HAP-1 (cell line): ENCODE data around the gene TDRD6.
"Not testable (repeated sequence)": the region's sequence is repeated elsewhere in the genome, so short reads cannot be mapped to it uniquely, and the experiment has no call there.

ENCODE experiments used
- DNase-seq, 2 experiments: peaks; one replicate each; pipeline ENCODE4 v3.0.0-alpha.2; 2016 to 2020; ENCODE audit warnings: low spot score in 2 of 2
- H3K27me3 ChIP-seq: fragments of 250-450 bp; sonication (Bioruptor Pico); 2 replicates; pipeline ENCODE4 v1.5.1; 2020; ENCODE audit warnings: low read depth, mild to moderate bottlenecking, moderate library complexity
- H3K36me3 ChIP-seq: fragments of 250-450 bp; sonication (Bioruptor Pico); replicated peaks from 2 replicates; pipeline ENCODE4 v1.5.1; 2020; ENCODE audit warnings: mild to moderate bottlenecking
- H3K4me1 ChIP-seq: fragments of 250-450 bp; sonication (Bioruptor Pico); 2 replicates; pipeline ENCODE4 v1.5.1; 2020; ENCODE audit warnings: mild to moderate bottlenecking
- H3K4me3 ChIP-seq: fragments of 250-450 bp; sonication (Bioruptor Pico); 2 replicates; pipeline ENCODE4 v1.5.1; 2020; ENCODE audit warnings: mild to moderate bottlenecking, moderate library complexity
- H3K9me3 ChIP-seq: fragments of 250-450 bp; sonication (Bioruptor Pico); 2 replicates; pipeline ENCODE4 v1.5.1; 2020; ENCODE audit warnings: mild to moderate bottlenecking, moderate library complexity
- in situ Hi-C: fragments of 300-500 bp; cut with MboI; formaldehyde crosslinking; loops from 3 replicates; pipeline ENCODE4 v1.14.3; 2020; ENCODE audit warnings: low sequenced_read_pairs, inconsistent platforms, mixed read lengths

The TDRD6 gene, protein sequence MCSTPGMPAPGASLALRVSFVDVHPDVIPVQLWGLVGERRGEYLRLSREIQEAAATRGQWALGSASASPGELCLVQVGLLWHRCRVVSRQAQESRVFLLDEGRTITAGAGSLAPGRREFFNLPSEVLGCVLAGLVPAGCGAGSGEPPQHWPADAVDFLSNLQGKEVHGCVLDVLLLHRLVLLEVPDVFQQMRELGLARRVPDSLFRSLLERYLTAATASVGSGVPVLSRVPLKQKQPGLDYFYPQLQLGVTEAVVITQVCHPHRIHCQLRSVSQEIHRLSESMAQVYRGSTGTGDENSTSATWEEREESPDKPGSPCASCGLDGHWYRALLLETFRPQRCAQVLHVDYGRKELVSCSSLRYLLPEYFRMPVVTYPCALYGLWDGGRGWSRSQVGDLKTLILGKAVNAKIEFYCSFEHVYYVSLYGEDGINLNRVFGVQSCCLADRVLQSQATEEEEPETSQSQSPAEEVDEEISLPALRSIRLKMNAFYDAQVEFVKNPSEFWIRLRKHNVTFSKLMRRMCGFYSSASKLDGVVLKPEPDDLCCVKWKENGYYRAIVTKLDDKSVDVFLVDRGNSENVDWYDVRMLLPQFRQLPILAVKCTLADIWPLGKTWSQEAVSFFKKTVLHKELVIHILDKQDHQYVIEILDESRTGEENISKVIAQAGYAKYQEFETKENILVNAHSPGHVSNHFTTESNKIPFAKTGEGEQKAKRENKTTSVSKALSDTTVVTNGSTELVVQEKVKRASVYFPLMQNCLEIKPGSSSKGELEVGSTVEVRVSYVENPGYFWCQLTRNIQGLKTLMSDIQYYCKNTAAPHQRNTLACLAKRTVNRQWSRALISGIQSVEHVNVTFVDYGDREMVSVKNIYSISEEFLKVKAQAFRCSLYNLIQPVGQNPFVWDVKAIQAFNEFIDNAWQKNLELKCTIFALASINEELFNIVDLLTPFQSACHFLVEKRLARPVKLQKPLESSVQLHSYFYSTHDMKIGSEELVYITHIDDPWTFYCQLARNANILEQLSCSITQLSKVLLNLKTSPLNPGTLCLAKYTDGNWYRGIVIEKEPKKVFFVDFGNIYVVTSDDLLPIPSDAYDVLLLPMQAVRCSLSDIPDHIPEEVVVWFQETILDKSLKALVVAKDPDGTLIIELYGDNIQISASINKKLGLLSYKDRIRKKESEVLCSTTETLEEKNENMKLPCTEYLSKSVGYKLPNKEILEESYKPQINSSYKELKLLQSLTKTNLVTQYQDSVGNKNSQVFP (N-terminal part only)

DNA sequence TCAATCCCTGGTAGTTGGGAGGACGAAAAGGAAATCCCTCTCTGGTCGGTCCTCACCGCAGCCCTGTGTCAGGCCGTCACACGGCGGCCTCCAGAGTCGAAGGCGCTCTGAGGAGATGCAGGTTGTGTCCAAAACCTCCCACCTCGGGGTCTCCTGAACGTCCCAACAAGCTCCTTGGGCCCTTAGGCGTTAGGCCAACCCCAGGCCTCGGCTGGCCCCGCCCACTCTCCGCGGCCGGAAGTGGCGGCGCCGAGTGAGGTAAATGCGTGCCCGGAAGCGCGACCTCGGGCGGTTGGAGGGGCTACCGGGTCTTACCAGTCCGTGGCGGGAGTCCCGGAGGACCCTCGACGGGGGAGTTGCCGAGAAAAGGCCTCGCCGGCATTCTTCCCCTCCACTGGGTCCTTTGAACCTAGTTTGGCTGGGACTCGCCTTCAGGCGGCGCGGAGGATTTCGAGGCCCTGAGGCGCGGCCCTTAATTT lies at the start of gene TDRD6:
Gene TDRD6 (plus strand): TSS at position 267 of the 479 bp plus-strand sequence. CDS start 244 bp downstream, outside the sequence.
- H3K4me3 ChIP-seq = no peak within 1 kb of the TSS
- in situ Hi-C loops = no loop called here
- no peak for DNase-seq
- no peaks in the 10 kb centered on the region for H3K36me3 ChIP-seq
- H3K4me1 ChIP-seq = no peaks in the 10 kb centered on the region
- no peaks in the 10 kb centered on the region for H3K27me3 ChIP-seq
- H3K9me3 ChIP-seq = no peaks in the 10 kb centered on the region

DNA sequence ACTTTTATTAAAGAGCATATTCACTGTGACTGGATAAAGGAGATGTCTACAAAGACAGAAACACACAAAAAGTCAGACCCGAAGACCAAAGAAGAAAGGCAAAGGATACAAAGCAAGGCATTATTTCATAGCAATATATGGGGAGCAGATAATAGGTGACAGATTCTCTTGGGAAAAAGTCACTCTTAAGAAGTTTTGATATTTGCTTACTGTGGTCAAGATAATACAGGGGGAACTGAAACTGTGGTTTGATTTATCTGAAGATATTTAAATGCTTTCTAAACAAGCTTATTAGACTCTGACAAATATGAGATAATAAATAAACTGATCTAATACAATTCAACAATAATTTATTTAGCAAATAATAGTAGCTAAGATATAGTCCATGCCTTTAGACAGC lies 49.8 kb upstream of the TDRD6 start:
- H3K9me3 ChIP-seq = no peaks in the 10 kb centered on the region
- no peak for DNase-seq
- in situ Hi-C loops = no loop called here
- H3K4me3 ChIP-seq = no peak overlapping the region
- H3K4me1 ChIP-seq = no peaks in the 10 kb centered on the region
- no peaks in the 10 kb centered on the region for H3K36me3 ChIP-seq
- H3K27me3 ChIP-seq = no peaks in the 10 kb centered on the region

DNA sequence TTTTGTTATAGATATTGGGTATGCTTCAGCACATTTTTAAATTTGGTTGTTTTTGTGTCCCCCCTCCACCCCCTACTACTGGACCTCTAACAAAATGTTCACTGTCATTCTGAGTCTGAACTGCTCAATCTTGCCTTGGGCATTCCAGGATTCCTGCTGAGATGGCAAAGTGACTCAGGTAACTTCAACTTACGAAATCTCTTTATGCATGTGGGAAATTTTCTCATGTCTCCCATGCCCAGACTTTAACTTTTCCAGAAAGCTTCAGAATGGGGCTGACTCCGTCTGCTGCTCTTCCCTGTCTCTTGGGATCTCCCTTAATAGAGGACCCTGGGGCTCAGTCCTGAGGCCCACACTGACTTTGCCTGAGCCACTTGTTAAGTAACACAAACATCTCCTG lies 49.0 kb upstream of the TDRD6 start:
- no peaks in the 10 kb centered on the region for H3K27me3 ChIP-seq
- no peaks in the 10 kb centered on the region for H3K9me3 ChIP-seq
- no peak overlapping the region for H3K4me3 ChIP-seq
- no peaks in the 10 kb centered on the region for H3K4me1 ChIP-seq
- H3K36me3 ChIP-seq = no peaks in the 10 kb centered on the region
- in situ Hi-C loops = no loop called here
- no peak for DNase-seq

DNA sequence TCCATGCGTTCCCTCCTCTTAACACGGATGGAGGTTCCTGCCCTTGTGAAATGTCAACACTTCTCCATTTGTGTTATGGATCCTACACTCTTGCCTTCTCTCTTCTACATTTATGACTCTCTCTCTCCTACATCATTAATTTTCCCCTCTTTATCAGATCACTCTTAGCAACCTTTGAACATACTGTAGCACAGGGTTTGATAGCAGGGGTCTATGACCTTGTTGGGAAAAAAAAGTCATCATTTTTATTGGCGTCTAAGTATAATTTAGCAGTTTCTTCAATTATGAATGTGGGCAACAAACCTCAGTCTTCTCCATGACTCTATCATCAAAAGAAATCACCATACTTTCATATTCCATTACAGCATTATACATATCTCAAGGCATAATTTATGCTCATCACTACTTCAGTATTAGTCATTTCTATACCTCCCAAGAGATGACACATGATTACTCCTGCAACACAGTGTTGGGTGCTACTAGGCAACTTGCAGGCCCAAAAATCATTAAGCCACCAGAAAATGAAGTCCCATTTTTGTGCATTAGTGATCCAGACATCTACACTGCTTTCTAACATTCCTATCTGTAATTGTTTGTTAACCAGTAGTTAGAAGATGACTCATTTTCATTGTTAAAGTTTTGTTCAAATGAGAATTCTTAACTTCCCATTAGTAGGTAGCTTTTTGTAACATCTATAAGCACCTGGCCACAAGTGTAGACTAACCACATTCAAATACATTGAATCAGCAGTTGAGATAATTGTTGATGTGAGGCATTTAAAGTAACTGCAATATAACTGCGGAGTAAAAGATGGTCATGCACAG lies 44.5 kb upstream of the TDRD6 start:
- Histone ChIP-seq H3K4me3 (no peak overlapping the region), H3K36me3 (no peaks in the 10 kb centered on the region), H3K9me3 (no peaks in the 10 kb centered on the region), H3K4me1 (no peaks in the 10 kb centered on the region), H3K27me3 (no peaks in the 10 kb centered on the region)
- no peak for DNase-seq
- in situ Hi-C loops = no loop called here

DNA sequence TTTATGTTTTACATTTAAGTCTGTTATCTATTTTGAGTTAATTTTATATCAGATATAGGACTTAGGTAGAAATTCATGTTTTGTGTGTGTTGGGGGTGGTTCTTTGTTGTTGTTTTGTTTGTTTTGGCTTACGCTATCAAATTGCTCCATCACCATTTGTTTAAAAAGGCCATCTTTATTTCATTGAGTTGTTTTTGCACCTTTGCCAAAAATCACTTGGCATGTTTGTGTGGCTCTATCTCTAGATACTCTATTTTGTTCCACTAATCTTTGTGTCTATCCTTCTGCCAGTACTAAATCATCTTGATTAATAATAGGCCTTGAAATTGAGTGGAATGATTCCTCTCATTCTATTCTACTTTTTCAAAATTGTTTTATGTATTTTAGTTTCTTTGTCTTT lies 42.4 kb upstream of the TDRD6 start:
- DNase-seq = no peak
- in situ Hi-C loops = no loop called here
- no peaks in the 10 kb centered on the region for H3K4me1 ChIP-seq
- no peaks in the 10 kb centered on the region for H3K9me3 ChIP-seq
- H3K4me3 ChIP-seq = no peak overlapping the region
- no peaks in the 10 kb centered on the region for H3K36me3 ChIP-seq
- H3K27me3 ChIP-seq = no peaks in the 10 kb centered on the region

DNA sequence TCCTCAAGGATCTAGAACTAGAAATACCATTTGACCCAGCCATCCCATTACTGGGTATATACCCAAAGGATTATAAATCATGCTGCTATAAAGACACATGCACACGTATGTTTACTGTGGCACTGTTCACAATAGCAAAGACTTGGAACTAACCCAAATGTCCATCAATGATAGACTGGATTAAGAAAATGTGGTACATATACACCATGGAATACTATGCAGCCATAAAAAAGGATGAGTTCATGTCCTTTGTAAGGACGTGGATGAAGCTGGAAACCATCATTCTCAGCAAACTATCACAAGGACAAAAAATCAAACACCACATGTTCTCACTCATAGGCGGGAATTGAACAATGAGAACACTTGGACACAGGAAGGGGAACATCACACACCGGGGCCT lies 39.6 kb upstream of the TDRD6 start:
- DNase-seq, H3K9me3 ChIP-seq, H3K4me3 ChIP-seq, in situ Hi-C loops, H3K4me1 ChIP-seq, H3K36me3 ChIP-seq, H3K27me3 ChIP-seq: not testable (repeated sequence)

DNA sequence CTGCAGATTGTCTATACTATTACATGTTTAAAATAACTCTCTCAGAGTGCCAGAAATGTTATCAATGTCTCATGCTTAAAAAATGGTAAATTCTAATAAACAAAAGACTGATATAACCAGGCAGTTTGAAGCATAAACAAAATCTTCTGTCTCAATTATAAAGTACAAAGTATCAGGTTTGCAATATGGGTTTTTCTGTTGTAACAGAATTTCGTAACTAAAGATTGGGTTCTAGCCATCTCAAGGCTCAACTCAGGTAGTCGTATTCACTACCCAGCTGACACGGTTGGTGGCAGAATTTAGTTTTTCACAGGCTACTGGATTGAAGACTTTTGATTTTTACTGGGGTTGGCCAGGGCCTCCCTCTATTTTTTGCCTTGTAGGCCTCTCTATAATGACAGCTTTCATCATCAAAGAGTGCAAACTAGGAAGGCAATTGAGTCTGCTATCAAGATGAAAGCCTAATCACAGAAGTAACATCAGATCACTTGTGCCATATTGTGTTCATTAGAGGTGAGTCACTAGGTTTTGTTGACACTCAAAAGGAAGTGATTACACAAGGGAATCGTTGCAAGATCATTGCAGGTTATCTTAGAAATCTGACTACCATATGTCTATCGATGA lies 38.7 kb upstream of the TDRD6 start:
- Histone ChIP-seq H3K4me3 (no peak overlapping the region), H3K36me3 (no peaks in the 10 kb centered on the region), H3K4me1 (peaks cover 9% of the 10 kb centered on the region), H3K27me3 (no peaks in the 10 kb centered on the region), H3K9me3 (no peaks in the 10 kb centered on the region)
- in situ Hi-C loops = no loop called here
- DNase-seq = no peak

DNA sequence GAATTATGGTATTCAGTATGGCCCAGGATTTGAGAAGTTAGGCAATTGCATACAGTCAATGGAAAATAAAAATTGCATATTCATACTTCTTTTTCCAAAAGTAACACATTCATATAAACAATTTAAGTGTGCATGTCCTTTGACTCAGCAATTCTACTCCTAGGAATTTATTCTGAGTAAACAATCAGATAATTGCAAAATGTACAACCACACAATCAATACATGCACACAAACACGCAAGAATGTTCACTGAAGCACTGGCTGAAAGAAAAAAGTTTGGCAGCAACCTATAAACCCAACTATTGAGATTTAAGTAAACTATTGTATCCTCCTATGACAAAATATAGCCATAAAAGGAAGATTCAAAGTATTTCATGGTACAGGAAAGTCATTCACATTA lies 36.7 kb upstream of the TDRD6 start:
- in situ Hi-C loops = no loop called here
- peaks cover 11% of the 10 kb centered on the region for H3K4me1 ChIP-seq
- DNase-seq = no peak
- H3K36me3 ChIP-seq = no peaks in the 10 kb centered on the region
- H3K9me3 ChIP-seq = no peaks in the 10 kb centered on the region
- no peaks in the 10 kb centered on the region for H3K27me3 ChIP-seq
- H3K4me3 ChIP-seq = peak overlapping the region; percentile 82; the same call in 1 of the 2 replicates

DNA sequence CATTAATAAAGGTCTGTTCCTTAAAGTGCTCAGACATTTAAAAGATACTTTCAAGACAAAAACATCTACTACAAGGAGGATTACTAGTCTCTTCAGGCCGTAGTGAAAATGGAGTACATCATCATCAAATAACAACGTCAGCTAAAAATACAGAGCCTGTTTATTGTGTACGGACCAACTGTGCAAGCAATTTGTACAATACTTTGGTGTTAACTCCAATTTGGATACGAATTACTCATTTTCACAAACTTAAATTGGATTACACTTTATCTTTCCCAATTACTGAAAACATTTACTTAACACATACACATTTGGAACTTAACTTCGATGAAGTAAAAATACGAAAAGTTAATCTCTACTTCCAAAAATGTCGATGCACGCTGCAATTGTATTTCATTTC lies 35.9 kb upstream of the TDRD6 start:
- DNase-seq = peak in 1 of 2 experiments; percentile 13
- H3K9me3 ChIP-seq = no peaks in the 10 kb centered on the region
- no peaks in the 10 kb centered on the region for H3K27me3 ChIP-seq
- H3K4me3 ChIP-seq = peak overlapping the region; percentile 82
- in situ Hi-C loops = no loop called here
- no peaks in the 10 kb centered on the region for H3K36me3 ChIP-seq
- peaks cover 11% of the 10 kb centered on the region for H3K4me1 ChIP-seq

DNA sequence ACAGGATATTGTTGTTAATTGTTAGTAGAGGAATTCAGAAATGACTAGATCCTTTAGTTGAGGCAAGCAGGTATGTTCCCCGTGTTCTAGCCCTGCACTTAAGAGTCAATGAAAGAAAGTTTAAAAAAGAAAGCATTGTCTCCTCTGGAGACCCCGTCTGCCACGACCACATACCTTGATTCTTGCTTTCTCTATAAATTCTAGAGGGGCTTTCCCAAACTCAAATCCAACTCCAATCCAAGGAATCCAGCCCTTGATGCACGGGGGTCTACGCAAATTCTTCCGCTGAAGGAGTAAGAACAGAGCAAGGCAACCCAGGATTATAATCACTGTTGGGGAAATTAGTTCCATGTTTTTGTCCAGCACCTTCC lies 35.5 kb upstream of the TDRD6 start:
- in situ Hi-C loops = no loop called here
- Histone ChIP-seq H3K4me1 (peaks cover 11% of the 10 kb centered on the region), H3K27me3 (no peaks in the 10 kb centered on the region), H3K9me3 (no peaks in the 10 kb centered on the region), H3K36me3 (no peaks in the 10 kb centered on the region), H3K4me3 (peak overlapping the region; percentile 82)
- no peak for DNase-seq

DNA sequence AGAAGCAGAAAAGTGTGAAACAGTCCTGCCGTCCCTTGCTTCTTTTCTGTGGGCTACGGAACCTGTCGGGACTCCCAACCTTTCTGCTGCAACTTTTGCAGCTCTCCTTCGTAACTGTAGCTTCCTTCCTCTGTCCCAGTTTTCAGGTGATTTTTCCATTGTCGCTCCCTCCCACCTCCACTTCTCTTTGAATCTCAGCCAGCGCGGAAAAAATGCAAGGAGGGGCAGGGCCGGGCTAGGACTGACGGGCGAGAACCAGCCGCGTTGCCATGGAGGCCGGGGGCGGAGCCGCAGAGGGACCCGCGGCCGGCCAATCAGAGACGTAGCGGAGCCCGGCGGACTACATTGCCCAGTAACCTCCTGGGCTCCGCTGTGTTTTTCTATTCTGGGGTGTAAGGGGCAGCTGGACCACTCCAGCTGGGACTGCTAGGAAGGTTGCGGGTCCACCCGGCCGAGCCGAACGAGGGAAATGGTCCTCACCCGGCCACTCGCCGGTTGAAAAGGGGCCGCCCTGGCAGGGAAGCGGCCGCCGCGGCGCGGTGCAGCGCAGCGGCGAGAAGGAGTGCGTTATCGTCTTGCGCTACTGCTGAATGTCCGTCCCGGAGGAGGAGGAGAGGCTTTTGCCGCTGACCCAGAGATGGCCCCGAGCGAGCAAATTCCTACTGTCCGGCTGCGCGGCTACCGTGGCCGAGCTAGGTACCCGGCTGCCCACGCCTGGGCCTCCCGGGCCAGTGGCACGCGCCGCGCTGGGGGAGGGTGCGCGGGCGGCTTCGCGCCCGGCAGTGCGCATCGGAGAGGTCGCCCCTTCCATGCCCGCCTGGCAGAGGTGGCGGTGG lies 34.9 kb upstream of the TDRD6 start, which contains the start of the genes CYP39A1 and SLC25A27:
Gene CYP39A1 (minus strand): TSS at position 216 of the 836 bp plus-strand sequence. CDS start 236 bp downstream, outside the sequence.
Gene SLC25A27 (plus strand): TSS at position 373 of the 836 bp plus-strand sequence. CDS start 218 bp downstream, at position 591.
- peak within 1 kb of the TSS; percentile 82 for H3K4me3 ChIP-seq
- H3K36me3 ChIP-seq = no peaks in the 10 kb centered on the region
- no peaks in the 10 kb centered on the region for H3K27me3 ChIP-seq
- in situ Hi-C loops = no loop called here
- peaks cover 11% of the 10 kb centered on the region for H3K4me1 ChIP-seq
- DNase-seq = peak; percentile 85 to 95
- no peaks in the 10 kb centered on the region for H3K9me3 ChIP-seq
